GM12875 (cell line): Measurements from ENCODE around the gene STK31.
"Not testable (repeated sequence)": the region's sequence is repeated elsewhere in the genome, so short reads cannot be mapped to it uniquely, and the experiment has no call there.

Experiments
- H3K4me3 ChIP-seq: one replicate; pipeline ENCODE4 v1.5.1; 2011; ENCODE audit warnings: low read depth, low read length, control low read depth
- CTCF ChIP-seq: IDR thresholded peaks from 2 replicates; pipeline ENCODE4 v1.5.1; 2011; ENCODE audit warnings: low read depth, mild to moderate bottlenecking, control low read depth, inconsistent platforms, low read length, moderate library complexity, borderline replicate concordance; ENCODE audit not compliant: insufficient read depth

Gene STK31

DNA sequence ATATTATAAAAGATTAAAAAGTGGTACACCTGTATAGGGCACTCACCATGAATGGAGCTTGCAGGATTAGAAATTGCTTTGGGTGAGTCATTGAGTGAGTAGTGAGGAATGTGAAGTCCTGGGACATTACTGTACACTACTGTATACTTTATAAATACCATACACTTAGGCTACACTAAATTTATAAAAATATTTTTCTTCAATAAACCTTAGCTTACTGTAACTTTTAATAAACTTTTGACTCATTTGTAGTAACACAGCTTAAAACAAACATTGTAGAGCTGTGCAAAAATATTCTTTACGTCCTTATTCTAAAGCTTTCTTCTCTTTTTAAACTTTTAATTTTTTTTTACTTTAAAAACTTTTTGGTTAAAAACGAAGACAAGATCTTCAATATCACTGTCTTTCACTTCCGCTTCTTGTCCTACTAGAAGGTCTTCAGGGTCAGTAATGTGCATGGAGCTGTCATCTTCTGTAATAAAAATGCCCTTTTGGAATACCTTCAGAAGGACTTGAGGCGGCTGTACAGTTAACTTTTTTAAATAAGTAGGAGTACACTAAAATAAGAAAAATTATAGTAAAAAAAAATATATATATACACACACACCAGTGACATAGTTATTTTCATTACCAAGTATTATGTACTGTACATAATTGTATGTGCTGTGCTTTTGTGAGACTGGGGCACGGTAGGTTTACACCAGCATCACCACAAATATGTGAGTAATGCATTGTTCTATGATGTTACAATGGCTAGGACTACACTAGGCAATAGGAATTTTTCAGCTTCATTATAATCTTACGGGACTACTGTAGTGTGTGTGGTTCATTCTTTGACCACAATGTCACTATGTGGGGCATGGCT, 3.5 kb downstream of the STK31 start:
- TF ChIP-seq CTCF, result no peak
- no peak overlapping the region for H3K4me3 ChIP-seq

DNA sequence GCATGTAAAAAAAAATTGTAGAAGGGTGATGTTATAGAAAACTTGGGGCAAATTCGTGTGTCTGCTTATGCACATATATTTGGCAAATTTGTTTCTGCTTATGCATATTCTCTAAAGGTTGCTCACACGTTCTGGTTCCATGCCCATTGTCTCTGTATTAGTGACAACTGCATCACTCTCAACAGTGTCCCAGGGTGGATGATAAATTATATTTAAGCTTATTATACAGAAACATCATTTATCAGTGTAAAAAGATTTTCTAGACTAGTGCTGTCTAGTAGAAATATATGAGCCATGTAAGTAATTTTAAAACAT, 4.1 kb downstream of the STK31 start:
- H3K4me3 ChIP-seq, result no peak overlapping the region
- no peak for TF ChIP-seq CTCF

DNA sequence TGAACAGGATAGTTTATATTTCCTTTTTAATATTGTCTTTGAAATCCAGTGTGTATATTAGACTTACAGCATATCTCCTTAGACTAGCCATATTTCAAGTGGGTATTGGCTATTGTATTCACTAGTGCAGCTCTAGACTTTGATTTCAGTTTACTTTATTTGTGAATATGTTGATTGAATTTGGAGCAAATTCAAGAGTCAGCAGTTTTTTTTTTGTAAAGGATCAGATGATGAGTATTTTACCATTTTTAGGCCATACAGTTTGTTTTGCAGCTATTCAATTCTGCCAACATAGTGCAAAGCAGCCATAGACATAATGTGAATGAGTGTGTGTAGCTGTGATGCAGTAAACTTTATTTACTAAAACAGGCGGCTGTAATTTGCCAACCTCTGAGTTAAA, 4.6 kb downstream of the STK31 start:
- H3K4me3 ChIP-seq, result no peak overlapping the region
- TF ChIP-seq CTCF, result no peak

DNA sequence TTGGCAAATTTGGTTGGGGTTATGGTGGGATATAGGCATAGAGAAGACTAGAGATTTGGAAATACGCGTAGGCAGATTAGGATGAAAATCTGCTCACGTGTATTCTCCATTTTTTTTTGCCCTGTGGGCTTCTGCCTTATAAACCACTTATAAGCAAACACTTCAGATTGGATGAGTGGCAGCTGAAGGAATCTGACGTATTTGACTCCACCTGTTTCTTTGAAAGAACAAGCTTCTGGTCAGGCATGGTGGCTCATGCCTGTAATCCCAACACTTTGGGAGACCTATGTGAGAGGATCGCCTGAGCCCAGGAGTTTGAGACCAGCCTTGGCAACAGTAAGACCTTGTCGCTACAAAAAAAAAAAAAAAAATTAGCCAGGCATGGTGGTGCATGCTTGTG, 5.1 kb downstream of the STK31 start:
- TF ChIP-seq CTCF, result no peak
- no peak overlapping the region for H3K4me3 ChIP-seq

DNA sequence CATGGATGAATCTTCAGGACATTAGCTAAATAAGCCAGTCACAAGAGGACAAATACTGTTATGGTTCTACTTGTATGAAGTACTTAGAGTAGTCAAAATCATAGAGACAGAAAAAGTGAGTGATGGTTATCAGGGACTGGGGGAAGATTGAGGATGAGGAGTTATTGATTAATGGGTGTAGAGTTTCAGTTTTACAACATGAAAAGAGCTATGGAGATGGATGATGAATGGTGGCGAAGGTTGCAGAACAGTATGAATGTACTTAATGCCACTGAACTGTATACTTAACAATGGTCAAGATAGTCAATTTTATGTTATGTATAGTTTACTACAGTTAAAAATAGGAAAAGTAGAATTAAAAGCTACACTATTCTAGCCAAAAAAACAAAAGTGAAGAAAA, 7.8 kb downstream of the STK31 start:
- H3K4me3 ChIP-seq, result no peak overlapping the region
- no peak for TF ChIP-seq CTCF

DNA sequence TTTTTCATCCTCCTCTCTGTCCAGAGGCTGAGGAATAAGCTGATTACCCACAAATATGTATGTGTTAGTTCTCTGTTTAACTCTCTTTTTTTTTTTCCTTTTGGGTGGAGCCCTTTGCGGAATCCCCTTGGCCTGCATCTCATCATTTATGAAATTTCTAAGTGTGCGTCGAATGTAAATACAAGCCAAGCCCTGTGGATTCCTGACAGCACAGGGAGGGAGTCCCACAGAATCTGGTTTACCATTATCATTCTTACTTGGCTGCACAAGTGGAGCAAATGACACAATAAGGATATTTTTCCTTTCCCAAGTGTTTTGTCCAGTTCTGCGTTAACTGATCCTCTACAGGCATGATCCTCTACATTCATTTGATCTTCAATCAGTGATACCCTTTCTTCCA, 11.4 kb downstream of the STK31 start:
- no peak for TF ChIP-seq CTCF
- H3K4me3 ChIP-seq, result no peak overlapping the region

DNA sequence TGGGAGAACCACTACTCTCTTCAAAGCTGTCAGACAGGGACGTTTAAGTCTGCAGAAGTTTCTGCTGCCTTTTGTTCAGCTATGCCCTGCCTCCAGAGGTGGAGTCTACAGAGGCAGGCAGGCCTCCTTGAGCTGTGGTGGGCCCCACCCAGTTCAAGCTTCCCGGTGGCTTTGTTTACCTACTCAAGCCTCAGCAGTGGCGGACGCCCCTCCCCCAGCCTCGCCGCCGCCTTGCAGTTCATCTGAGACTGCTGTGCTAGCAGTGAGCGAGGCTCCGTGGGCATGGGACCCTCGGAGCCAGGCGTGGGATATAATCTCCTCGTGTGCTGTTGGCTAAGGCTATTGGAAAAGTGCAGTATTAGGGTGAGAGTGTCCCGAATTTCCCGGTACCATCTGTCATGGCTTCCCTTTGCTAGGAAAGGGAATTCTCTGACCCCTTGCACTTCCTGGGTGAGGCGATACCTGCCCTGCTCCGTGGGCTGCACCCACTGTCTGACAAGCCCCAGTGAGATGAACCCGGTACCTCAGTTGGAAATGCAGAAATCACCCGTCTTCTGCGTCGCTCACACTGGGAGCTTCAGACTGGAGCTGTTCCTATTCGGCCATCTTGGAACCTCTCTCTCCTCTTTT, 12.7 kb downstream of the STK31 start:
- H3K4me3 ChIP-seq, result not testable (repeated sequence)

DNA sequence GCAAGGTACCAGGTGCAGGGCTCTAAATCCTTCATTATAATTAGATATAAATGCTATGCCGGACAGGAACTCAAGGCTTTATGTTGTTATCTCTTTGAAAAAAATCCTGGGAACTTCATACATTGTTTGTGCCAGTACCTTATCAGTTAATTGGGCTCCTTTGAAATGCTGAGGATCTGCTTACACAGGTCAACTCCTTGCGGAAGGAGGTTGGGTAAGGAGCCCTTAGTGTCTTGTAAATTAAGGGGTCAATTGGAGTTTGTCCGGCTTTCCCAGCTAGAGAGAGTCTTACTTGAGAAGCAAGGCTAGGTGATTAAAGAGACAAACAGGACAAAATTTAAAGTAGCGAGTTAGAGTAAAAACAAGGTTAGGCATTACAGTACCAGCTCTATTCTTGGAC, 14.1 kb downstream of the STK31 start:
- not testable (repeated sequence) for H3K4me3 ChIP-seq
